Naive B cell (primary cell): ENCODE measurements around the gene PC. TPM values are rescaled to one million over a fixed set of nuclear protein-coding genes. Genes with fewer than 3 reads are reported as not detected.

Source experiments
- ATAC-seq, 2 donors: fragments of 150-1000 bp; cut with Tn5 transposase; 2 replicates each; pipeline ENCODE4 v1.10.0; 2021; ENCODE audit warnings: low read depth in 2 of 2, mild to moderate bottlenecking in 2 of 2, moderate library complexity in 2 of 2
- DNase-seq: peaks from one replicate; pipeline ENCODE4 v3.0.0; 2022
- H3K27ac Mint-ChIP-seq, 6 donors: one replicate each; pipeline ENCODE4 v1.8.0; 2020 to 2022; ENCODE audit warnings: mild to moderate bottlenecking in 6 of 6, mixed read lengths in 6 of 6, moderate library complexity in 5 of 6, inconsistent platforms in 2 of 6
- H3K27me3 Mint-ChIP-seq, 3 donors: one replicate each; pipeline ENCODE4 v1.8.0; 2021 to 2022; ENCODE audit warnings: mixed read lengths in 3 of 3, mild to moderate bottlenecking in 1 of 3
- H3K36me3 Mint-ChIP-seq, 2 donors: one replicate each; pipeline ENCODE4 v1.8.0; 2020 to 2022; ENCODE audit warnings: mixed read lengths in 2 of 2, inconsistent platforms in 1 of 2, mild to moderate bottlenecking in 1 of 2
- H3K4me1 Mint-ChIP-seq, 3 donors: one replicate each; pipeline ENCODE4 v1.8.0; 2020 to 2022; ENCODE audit warnings: mixed read lengths in 3 of 3, inconsistent platforms in 1 of 3, mild to moderate bottlenecking in 1 of 3, moderate library complexity in 1 of 3
- H3K4me3 Mint-ChIP-seq, 8 donors: one replicate each; pipeline ENCODE4 v1.8.0; 2020 to 2022; ENCODE audit warnings: mild to moderate bottlenecking in 8 of 8, mixed read lengths in 8 of 8, moderate library complexity in 8 of 8, inconsistent platforms in 2 of 8
- H3K9me3 Mint-ChIP-seq, 7 donors: one replicate each; pipeline ENCODE4 v1.8.0; 2020 to 2022; ENCODE audit warnings: mixed read lengths in 7 of 7, mild to moderate bottlenecking in 5 of 7, inconsistent platforms in 2 of 7, moderate library complexity in 1 of 7
- polyA plus RNA-seq, 6 donors: library from polyadenylated mRNA; unstranded; fragments of 300-500 nt; fragmentation: Illumina TruSeq; gene quantifications; one replicate each; pipeline ENCODE4 v1.2.3, GENCODE V29; 2021; ENCODE audit warnings: low read depth in 6 of 6

PC gene
- polyA plus RNA-seq, 6 donors from 2014 or later, result 0.96 to 4.2 (median 1.7) TPM

- DNase-seq (no peak), ATAC-seq (no peak)
- Mint-ChIP-seq H3K27me3 (no peaks in the 10 kb centered on the region), H3K27ac (peak overlapping the region in 1 of 6 donors; percentile 71), H3K4me3 (peak overlapping the region in 1 of 8 donors; percentile 41), H3K4me1 (peaks cover 8 to 28% (median 19%) of the 10 kb centered on the region in 3 donors), H3K36me3 (no peaks in the 10 kb centered on the region), H3K9me3 (peaks cover 0 to 2% (median 0%) of the 10 kb centered on the region in 7 donors)
Observed at GRCh38 chr11:66851698-66852465, 106.3 kb downstream of the PC start.

- Mint-ChIP-seq H3K27me3 (no peaks in the 10 kb centered on the region), H3K4me3 (no peak overlapping the region), H3K27ac (no peak overlapping the region), H3K4me1 (peaks cover 8 to 28% (median 19%) of the 10 kb centered on the region in 3 donors), H3K36me3 (no peaks in the 10 kb centered on the region), H3K9me3 (peaks cover 0 to 2% (median 0%) of the 10 kb centered on the region in 7 donors)
- ATAC-seq (no peak), DNase-seq (no peak)
Observed at GRCh38 chr11:66851239-66851596, 107.0 kb downstream of the PC start.

DNA sequence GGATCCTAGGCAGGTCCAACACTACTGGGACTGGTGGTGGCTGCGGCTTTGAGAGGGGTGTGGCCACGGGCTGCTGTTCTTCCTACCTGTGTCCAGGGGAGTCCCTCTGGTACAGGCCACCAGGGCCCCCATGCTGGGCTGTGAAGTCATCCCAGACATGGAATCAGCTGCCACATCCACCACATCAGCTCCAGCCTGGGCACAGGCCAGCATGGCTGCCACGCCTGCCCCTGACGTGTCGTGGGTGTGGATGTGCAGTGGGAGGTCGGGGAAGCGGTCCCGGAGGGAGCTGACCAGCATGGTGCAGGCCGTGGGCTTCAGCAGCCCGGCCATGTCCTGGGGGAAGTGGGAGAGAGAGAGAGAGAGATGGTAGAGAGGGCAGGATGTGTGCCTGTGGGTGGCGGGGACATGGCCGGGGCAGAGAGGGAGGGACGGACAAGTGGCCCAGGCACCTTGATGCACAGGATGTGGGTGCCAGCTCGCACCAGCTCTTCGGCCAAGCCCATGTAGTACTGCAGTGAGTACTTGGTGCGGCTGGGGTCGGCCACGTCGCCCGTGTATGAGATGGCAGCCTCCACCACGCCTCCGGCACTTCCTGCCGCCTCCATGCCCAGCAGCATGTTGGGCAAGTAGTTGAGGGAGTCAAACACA, 107.5 kb downstream of the PC start:
- Mint-ChIP-seq H3K9me3 (peaks cover 0 to under 1% (median 0%) of the 10 kb centered on the region in 7 donors), H3K4me1 (peaks cover 8 to 26% (median 16%) of the 10 kb centered on the region in 3 donors), H3K27ac (no peak overlapping the region), H3K4me3 (no peak overlapping the region), H3K27me3 (no peaks in the 10 kb centered on the region), H3K36me3 (no peaks in the 10 kb centered on the region)
- no peak for ATAC-seq
- no peak for DNase-seq

DNA sequence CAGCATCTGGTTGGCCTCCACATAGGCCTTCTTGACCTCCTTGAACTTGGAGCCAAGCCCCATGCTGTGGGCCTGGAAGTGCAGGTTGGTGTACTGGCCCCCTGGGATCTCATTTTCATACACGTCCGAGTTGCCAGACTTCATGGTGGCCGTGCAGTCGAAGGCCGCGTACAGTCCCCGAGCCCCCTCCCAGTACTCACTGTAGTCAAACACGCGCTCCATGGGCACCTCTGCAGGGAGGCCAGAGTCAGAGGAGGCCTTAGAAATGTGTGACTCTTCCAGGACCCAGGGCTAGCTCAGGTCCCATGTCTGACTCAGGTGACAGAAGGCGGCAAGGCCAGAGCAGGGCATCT, 108.0 kb downstream of the PC start:
- Mint-ChIP-seq H3K36me3 (no peaks in the 10 kb centered on the region), H3K4me3 (no peak overlapping the region), H3K27ac (no peak overlapping the region), H3K27me3 (no peaks in the 10 kb centered on the region), H3K4me1 (peaks cover 7 to 26% (median 13%) of the 10 kb centered on the region in 3 donors), H3K9me3 (no peaks in the 10 kb centered on the region)
- DNase-seq, result no peak
- ATAC-seq, result no peak

- Mint-ChIP-seq H3K4me3 (no peak overlapping the region), H3K9me3 (no peaks in the 10 kb centered on the region), H3K27ac (no peak overlapping the region)
Observed at GRCh38 chr11:66849501-66850234, 108.5 kb downstream of the PC start.

DNA sequence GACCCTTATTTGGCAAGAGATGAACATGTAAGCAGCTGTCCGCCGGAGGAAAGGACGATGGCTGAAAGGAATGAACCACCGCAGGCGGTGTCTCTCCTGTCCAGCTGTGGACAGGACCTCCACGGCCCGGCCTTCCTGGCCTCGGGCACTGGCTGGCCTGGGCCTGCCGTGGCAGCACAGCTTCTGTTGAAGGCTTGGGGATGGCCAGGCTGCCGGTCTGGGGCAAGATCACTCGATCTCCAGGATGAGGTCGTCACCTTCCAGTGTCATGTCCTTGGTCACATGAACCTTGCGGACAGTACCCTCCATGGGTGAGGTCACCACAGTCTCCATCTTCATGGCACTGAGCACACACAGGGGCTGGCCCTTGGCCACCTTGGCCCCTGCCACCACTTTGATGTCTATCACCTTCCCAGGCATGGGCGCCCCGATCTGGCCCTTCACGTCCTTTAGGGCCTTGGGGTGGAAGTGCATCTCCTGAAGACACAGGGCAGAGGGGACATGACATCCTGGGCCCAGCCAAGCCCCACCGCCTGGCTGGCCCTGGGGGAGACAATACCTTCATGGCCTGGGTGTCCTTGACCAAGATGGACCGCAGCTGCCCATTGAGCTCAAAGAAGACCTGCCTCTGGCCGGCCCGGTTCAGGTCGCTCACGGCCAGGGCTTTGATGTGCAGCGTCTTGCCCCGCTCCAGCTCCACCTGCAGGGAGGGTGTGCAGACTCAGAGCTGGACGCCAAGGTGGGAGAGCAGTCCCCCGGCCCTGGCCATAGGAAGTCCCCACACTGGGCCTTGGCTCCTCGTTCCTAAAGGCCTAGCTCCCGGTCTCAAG, 109.3 kb downstream of the PC start:
- DNase-seq (no peak), ATAC-seq (no peak)
- Mint-ChIP-seq H3K4me3 (no peak overlapping the region), H3K27me3 (no peaks in the 10 kb centered on the region), H3K27ac (peak overlapping the region in 1 of 6 donors; percentile 29), H3K36me3 (no peaks in the 10 kb centered on the region), H3K4me1 (peaks cover 13 to 40% (median 23%) of the 10 kb centered on the region in 3 donors), H3K9me3 (no peaks in the 10 kb centered on the region)

More at GRCh38 chr11:66849501-66850234, 108.5 kb downstream of the PC start:
- no peak for ATAC-seq
- Mint-ChIP-seq H3K27me3 (no peaks in the 10 kb centered on the region), H3K36me3 (no peaks in the 10 kb centered on the region), H3K4me1 (peaks cover 10 to 32% (median 18%) of the 10 kb centered on the region in 3 donors)
- DNase-seq, result no peak

- no peak for ATAC-seq
- Mint-ChIP-seq H3K27me3 (no peaks in the 10 kb centered on the region), H3K27ac (peak overlapping the region in 1 of 6 donors; percentile 24), H3K9me3 (no peaks in the 10 kb centered on the region), H3K4me3 (peak overlapping the region in 1 of 8 donors; percentile 57), H3K36me3 (no peaks in the 10 kb centered on the region), H3K4me1 (peaks cover 16 to 42% (median 26%) of the 10 kb centered on the region in 3 donors)
- no peak for DNase-seq
Observed at GRCh38 chr11:66847461-66848232, 110.5 kb downstream of the PC start.

DNA sequence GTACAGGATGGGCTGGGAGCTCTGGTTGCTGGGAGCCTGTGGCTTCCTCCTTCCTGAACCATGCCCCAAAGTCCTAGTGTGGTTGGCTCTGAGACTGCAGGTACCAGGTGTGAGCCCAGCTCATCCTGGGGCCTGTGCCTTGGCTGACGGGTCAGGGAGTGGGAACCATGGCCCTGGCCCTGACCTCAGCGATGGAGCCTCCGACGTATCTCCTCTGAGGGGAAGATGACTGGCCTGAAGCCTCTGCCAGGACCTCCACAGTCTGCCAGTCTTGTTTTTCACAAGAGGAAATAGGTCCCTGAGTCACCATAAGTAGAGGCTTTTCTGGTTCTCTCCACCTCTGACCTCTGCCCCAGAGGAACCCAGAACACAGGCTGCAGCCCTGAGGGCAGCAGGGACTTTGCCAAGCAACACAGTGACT, 111.5 kb downstream of the PC start:
- H3K4me1 Mint-ChIP-seq, result peaks cover 19 to 44% (median 31%) of the 10 kb centered on the region in 3 donors
- DNase-seq (no peak), ATAC-seq (no peak)
- H3K36me3 Mint-ChIP-seq, result no peaks in the 10 kb centered on the region
- peak overlapping the region in 3 of 8 donors; percentile 46 to 63 (median 61) for H3K4me3 Mint-ChIP-seq
- H3K27ac Mint-ChIP-seq, result no peak overlapping the region
- no peaks in the 10 kb centered on the region for H3K27me3 Mint-ChIP-seq
- H3K9me3 Mint-ChIP-seq, result no peaks in the 10 kb centered on the region

DNA sequence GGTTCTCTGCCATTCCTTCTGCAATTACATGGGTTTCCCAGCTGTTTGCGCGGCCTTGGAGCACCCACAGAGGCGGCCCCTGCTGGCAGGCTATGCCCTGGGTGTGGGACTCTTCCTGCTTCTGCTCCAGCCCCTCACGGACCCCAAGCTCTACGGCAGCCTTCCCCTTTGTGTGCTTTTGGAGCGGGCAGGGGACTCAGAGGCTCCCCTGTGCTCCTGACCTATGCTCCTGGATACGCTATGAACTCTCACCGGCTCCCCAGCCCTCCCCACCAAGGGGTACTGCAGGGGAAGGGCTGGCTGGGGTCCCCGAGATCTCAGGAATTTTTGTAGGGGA, 112.3 kb downstream of the PC start:
- no peak for DNase-seq
- no peaks in the 10 kb centered on the region for H3K9me3 Mint-ChIP-seq

GRCh38 chr11:66845143-66845875, 112.9 kb downstream of the PC start:
- H3K9me3 Mint-ChIP-seq, result no peaks in the 10 kb centered on the region
- peaks cover 24 to 50% (median 42%) of the 10 kb centered on the region in 3 donors for H3K4me1 Mint-ChIP-seq
- no peaks in the 10 kb centered on the region for H3K27me3 Mint-ChIP-seq
- DNase-seq, result no peak
- H3K27ac Mint-ChIP-seq, result peak overlapping the region in 4 of 6 donors; percentile 23 to 78 (median 52)
- H3K36me3 Mint-ChIP-seq, result no peaks in the 10 kb centered on the region
- ATAC-seq, result no peak
- peak overlapping the region in 7 of 8 donors; percentile 60 to 94 (median 88) for H3K4me3 Mint-ChIP-seq

More for the DNA sequence above, 112.3 kb downstream of the PC start:
- no peaks in the 10 kb centered on the region for H3K27me3 Mint-ChIP-seq
- ATAC-seq, result no peak
- peaks cover 19 to 49% (median 37%) of the 10 kb centered on the region in 3 donors for H3K4me1 Mint-ChIP-seq
- no peaks in the 10 kb centered on the region for H3K36me3 Mint-ChIP-seq
- peak overlapping the region in 1 of 6 donors; percentile 37 for H3K27ac Mint-ChIP-seq
- peak overlapping the region in 5 of 8 donors; percentile 9 to 94 (median 57) for H3K4me3 Mint-ChIP-seq

DNA sequence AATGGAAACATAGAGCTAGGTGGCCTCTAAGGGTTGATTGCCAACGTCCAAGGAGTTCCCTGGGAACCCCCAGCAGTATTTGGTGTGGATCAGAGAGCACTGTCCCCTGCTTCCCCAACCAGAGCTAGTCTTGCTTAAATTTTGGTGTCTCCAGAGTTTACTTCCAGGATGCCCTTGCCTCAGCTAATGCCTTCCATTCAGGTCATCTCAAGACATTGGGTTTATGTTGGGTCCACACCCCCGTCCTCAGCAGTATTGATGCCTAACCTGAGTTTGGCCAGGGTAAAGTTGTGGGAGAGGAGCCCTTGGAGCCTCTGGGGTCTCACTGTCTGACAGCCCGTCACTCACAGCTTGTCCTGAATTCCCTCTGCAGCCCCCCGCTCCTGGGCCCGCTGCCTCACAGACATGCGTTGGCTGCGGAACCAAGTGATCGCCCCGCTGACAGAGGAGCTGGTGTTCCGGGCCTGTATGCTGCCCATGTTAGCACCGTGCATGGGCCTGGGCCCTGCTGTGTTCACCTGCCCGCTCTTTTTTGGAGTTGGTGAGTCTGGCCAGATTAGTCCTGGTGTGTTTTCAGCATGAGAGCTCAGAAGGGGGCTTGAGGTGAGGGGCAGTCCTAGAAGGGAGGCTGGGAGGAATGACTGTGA, 113.6 kb downstream of the PC start:
- DNase-seq (no peak), ATAC-seq (no peak)
- no peaks in the 10 kb centered on the region for H3K27me3 Mint-ChIP-seq
- no peaks in the 10 kb centered on the region for H3K9me3 Mint-ChIP-seq
- H3K4me1 Mint-ChIP-seq, result peaks cover 28 to 49% (median 49%) of the 10 kb centered on the region in 3 donors
- H3K36me3 Mint-ChIP-seq, result no peaks in the 10 kb centered on the region
- H3K4me3 Mint-ChIP-seq, result peak overlapping the region; percentile 85 to 97 (median 93)
- peak overlapping the region; percentile 53 to 96 (median 93) for H3K27ac Mint-ChIP-seq
